Activated CD4-positive, alpha-beta T cell treated with anti-CD3 and anti-CD28 coated beads, Interleukin-2, amount 50 U/mL, for 16 hours (primary cell): ENCODE data around the gene MILR1.
"Not testable (repeated sequence)": the region's sequence is repeated elsewhere in the genome, so short reads cannot be mapped to it uniquely, and the experiment has no call there.

Source experiments
- DNase-seq: peaks from one replicate; pipeline ENCODE4 v3.0.0-alpha.2; 2020

MILR1 gene

GRCh38 chr17:64477849-64478248, 28.9 kb downstream of the MILR1 start:
- DNase-seq = no peak

DNA sequence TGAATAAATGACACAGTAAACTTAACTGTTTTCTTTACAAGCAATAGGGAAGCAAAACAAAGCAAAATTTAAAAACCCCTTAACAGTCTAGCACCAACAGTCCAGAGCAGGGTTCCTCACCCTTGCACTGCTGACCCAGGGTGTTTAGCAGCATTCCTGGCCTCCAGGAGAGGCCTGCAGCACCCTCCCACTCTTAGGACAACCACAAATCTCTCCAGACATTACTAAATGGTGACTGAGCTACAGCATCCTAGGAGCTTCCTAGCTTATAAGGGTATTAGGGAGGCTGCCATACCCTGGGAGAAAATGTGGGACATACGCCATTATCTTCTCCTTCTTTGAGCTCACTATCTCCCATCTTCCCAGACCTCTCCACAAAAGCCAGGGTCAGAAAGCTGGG, 32.0 kb downstream of the MILR1 start:
- DNase-seq = no peak

DNA sequence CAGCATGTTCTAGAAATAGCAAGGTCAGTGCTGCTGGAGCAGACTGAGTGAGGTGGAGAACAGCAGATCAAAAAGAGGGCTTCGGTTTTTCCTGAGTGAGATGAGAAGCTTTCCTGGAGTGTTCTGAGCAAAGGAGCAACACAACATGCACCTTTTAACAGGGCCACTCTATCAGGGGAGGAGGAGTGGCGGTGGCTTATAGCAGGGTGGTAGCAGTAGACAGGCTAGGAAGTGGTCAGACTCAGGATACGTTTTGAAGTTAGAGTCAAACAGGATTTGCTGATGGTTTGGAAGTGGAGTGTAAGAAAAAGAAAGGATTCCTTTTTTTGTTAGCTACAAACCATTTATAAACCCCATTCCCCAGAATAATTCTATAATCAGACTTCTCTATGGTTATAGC, 35.5 kb downstream of the MILR1 start:
- no peak for DNase-seq

- DNase-seq = no peak
Observed at GRCh38 chr17:64488301-64488700, 39.4 kb downstream of the MILR1 start.

- DNase-seq = peak; percentile 62
Observed at GRCh38 chr17:64491034-64491860, 42.3 kb downstream of the MILR1 start.

DNA sequence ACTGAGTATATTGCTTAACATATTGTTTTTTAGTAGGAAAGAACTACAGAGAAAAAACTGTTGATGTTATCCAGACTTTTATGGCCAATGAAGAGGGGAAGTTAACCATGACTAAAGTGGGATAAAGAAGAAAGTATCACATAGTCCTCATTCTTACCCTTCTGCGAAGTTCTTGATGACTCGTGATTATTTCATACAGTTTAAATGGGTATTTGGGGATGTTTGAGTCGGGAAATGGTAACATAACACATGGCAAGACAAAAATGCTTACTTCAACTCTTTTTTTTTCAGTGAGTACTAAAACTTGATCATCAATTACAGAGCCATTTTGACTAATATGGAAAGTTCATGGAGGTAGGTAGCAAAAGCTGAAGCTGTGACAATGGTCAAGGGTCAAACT, 43.1 kb downstream of the MILR1 start:
- DNase-seq = no peak

- peak; percentile 57 for DNase-seq
Observed at GRCh38 chr17:64492481-64493109, 43.7 kb downstream of the MILR1 start.

DNA sequence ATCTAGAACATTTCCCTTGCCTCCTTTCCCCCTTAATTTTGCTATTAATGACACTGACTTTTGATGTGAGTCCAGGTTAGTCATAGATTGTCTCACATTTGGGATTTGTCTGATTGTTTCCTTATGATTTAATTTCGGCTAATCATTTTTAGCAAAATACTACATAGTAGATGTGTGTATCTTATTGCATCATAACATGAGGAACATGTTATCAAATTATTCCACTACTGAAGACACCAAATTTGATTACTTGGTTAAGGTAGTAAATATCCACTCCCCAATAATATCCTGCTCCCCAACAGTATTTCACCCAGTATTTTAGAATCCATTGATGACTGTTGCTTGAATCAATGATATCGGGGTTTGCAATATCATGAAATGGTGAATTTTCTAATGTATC, 45.2 kb downstream of the MILR1 start:
- DNase-seq = no peak

DNA sequence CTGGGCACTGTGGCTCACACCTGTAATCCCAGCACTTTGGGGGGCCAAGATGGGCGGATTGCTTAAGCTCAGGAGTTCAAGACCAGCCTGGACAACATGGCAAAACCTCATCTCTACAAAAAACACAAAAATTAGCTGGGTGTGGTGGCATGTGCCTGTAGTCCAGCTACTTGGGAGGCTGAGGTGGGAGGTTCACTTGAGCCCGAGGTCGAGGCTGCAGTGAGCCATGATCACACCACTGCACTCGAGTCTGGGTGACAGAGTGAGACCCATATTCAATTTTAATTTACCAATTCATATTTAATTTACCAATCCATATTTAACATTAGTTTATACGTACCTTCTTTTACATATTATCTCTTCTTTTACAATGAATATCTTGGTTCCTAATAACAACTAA, 46.4 kb downstream of the MILR1 start:
- not testable (repeated sequence) for DNase-seq

- DNase-seq = no peak
Observed at GRCh38 chr17:64496348-64496785, 47.5 kb downstream of the MILR1 start.

DNA sequence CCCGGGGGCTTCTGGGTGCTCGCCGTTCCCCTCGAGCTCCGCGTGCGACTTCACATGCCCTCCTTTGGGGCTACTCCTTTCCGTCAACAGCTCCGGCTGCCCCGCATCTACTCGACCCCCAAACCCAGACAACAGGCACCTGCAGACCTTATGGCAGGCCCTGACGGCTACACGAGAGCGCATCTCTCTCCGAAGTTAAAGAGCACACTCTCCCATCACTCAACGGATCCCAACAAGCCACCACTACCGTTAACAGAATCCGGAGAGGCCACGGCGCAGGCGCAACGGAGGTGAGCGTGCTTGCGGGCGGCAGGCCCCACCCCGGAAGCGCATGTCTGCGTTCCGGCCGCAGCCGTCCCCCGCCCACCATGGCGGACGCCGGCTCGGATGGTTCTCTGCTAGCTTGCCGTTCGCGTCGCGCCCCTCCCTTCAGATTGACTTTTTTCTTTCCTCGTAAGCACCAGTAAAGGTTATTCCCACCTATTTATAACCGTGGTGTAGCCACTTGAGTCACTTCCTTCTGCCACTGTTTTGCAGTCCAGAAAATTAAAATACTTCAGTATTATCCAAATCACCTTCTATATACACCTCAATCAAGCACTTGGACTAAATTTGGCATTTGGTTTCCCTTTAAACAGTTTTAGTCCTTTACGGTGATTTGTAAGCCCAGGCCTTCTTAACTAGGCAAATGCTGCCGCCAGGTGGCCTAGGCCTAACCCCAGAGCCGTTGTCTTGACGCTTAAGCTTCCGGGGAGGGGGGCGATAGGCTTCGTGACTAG, 48.1 kb downstream of the MILR1 start, which contains the start of gene POLG2:
POLG2 (minus strand) TSS at position 269 of the 779 bp plus-strand sequence; CDS start at position 183, 86 bp downstream.
- DNase-seq = peak; percentile 96

GRCh38 chr17:64497565-64498035, 48.7 kb downstream of the MILR1 start:
- DNase-seq = no peak

DNA sequence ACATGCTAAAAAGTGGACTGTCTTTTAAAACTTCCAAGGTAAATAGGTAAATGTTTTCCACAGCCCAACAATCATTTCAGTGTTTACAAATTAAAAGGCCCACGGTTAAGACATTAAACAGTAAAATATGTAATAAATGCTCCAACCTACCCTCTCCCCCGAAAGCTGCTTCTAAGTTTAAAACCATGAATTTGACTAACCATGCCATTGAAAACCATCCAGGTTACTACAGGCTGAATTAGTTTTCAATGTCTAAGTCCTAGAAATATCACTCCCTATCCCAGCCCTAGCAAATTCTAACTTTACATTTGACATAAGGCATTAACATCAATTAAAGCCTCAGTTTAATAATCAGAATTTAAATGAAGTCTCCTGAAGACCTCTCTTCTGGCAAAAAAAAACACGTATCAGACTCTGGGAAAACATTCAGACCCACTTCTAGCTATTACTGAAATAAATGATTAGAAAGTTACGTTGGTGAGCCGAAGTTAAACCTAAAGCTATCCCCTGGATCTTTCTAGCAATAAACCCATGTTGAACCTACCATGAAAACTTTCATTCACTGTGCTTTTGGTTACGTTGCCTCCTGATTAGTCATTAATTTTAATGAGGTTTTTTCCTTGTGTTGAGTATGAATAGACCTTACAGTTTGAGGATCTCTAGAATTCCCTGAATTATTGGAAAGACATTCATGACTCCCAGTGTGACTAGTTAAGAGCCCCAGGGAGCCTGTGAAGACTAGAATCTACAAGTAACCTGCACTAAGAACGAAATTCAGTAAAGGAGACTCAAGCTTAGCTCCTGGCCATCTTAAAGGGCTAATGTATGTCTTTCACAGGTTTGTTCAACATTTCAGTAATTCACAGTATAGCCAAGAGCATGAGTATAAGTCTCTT, 49.6 kb downstream of the MILR1 start:
- DNase-seq = no peak

DNA sequence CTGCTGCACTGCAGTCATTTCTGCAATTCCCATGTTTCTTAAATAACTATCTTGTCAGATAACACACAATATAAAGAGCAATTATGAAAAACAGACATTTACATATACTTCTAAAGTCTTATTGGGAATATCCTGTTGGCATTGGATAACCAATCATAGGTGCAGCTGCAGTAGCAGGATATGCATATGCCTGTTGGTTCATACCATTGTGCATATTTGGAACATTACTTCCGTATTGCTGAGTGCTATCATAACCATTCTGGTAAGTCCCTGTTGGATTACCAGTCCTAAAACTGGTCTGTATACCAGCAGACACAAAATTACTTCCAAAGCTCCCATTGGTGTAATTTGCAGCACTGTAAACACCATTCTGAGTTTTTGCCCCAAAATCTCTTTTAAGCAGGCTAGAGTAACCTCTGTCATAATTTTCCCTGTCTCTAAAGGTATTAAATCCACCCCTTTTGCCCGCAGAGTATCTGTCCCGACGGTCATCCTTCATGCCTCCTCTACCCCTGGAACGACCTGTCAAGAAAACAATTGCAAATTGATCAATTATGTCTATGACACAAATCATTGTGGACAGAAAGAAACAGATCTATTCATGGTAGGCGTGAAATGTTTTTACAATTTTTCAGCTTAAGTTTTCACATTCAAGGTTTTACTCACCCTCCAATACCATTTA, 51.0 kb downstream of the MILR1 start:
- DNase-seq = no peak

DNA sequence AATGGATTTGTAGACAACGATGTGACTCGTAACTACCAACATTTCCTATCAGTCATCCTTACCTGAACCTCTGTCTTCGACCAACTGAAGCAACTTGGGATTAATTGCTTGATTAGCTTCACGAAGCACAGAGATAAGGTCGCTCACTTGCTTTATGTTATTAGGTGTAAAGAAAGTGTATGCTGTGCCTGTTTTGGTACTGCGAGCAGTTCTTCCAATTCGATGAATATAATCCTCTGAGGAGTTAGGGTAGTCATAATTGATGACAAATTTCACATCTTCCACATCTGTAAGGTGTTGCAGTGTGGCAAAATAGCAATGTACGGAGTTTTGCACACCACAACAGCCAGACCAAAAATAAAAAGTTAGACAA, 51.6 kb downstream of the MILR1 start:
- no peak for DNase-seq

- DNase-seq = no peak
Observed at GRCh38 chr17:64500862-64501765, 52.2 kb downstream of the MILR1 start.

DNA sequence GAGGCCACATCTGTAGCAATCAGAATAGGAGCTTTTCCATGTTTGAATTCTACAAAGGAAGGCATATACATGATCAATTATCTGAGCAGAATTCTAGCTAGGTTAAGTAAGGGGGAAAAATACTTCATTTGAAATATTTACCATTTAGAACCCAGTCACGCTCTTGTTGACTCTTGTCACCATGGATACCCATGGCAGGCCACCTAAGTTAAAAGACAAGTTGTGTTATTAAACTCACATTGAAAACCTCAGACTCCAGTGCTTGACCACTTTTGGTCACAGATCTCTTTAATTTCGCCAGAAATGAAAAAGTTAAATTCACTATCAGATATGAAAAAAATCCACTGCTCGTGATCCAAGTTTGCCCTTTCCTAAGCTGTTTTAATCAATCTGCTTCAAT, 53.1 kb downstream of the MILR1 start:
- DNase-seq = no peak

DNA sequence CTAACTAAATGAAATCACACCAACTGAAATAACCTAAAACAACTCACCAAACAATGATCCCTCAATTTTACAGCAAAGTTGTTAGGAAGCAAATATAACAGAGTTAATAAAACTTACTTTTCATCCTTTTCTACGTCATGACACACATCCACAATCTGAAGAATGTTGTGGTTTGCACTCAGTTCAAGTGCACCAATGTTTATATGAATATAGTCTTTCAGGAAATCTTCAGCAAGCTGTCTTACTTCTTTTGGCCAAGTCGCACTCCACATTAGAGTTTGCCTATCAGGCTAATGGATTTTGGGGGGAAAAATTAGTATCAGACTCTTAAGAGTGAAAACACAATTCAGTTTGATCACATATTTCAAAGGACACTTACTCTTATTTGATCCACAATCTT, 53.9 kb downstream of the MILR1 start:
- no peak for DNase-seq

GRCh38 chr17:64503341-64503740, 54.4 kb downstream of the MILR1 start:
- no peak for DNase-seq
